ENCODE data around the gene ZNF503.
"Not testable (repeated sequence)": the region's sequence is repeated elsewhere in the genome, so short reads cannot be mapped to it uniquely, and the experiment has no call there.

The ZNF503 gene

DNA sequence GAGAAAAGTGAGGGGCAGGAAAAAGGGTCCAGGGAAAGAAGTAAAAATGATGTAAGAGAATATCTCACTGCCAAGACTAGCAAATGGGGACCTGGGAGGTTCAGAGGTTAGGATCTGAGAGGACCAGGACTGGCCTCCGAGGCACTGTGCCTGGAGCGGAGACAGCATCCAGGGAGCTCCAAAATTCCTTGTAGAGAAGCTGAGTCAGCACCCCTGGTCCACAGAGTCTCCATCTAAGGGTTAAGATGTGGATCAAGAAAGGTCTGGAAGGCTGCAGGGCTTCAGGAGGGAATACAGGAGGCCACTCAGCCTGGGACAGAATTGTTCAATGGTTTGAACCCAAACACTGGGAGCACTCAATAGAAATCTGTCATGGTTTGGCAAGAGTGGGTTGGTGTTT is 30.6 kb downstream of the ZNF503 start:
- no CpG with 5 or more reads among the region's 2 CpGs for WGBS, 2 donors (ENCODE audit: extremely low coverage in 2 of 2, insufficient read length in 2 of 2, insufficient replicate concordance in 1 of 2)
- Histone ChIP-seq H2AFZ (ENCODE audit: low read length) (no peak overlapping the region), H3K36me3 (replicated peaks in 1 of 2; ENCODE audit: control insufficient read depth in 2 of 2, insufficient read depth in 2 of 2, low read length in 2 of 2) (no peaks in the 10 kb centered on the region), H3K18ac (ENCODE audit: low read length) (no peak overlapping the region), H2BK5ac (ENCODE audit: low read length) (no peak overlapping the region), H3K23ac (ENCODE audit: low read depth, low read length, poor library complexity) (no peak overlapping the region), H2BK12ac (ENCODE audit: low read length) (no peak overlapping the region), H3K4me2 (ENCODE audit: insufficient read depth, low read length, poor library complexity, severe bottlenecking) (no peak overlapping the region), H3K27ac (replicated peaks; ENCODE audit: low read length) (no peak overlapping the region), H2BK120ac (ENCODE audit: low read depth, low read length) (no peak overlapping the region), H3K9me3 (replicated peaks in 1 of 2; ENCODE audit: control insufficient read depth in 2 of 2, insufficient read depth in 1 of 2, low read depth in 1 of 2, low read length in 2 of 2) (no peaks in the 10 kb centered on the region), H3K27me3 (ENCODE audit: control insufficient read depth in 3 of 3, insufficient read depth in 3 of 3, low read depth in 1 of 3, low read length in 3 of 3) (peaks cover 0 to 14% (median 0%) of the 10 kb centered on the region in 3 experiments), H3K4me3 (ENCODE audit: low read length in 2 of 2) (no peak overlapping the region), H2AK5ac (ENCODE audit: low read depth, low read length) (no peak overlapping the region), H3K14ac (ENCODE audit: low read length) (no peak overlapping the region), H2BK15ac (ENCODE audit: low read length) (no peak overlapping the region), H3K79me1 (ENCODE audit: low read depth, low read length) (no peaks in the 10 kb centered on the region), H4K91ac (ENCODE audit: low read depth, low read length, poor library complexity) (no peak overlapping the region), H3K4me1 (ENCODE audit: control insufficient read depth in 2 of 2, insufficient read depth in 1 of 2, low read depth in 1 of 2, low read length in 2 of 2) (no peaks in the 10 kb centered on the region), H4K8ac (ENCODE audit: low read depth, low read length) (no peak overlapping the region), H3K9ac (ENCODE audit: low read depth, low read length, poor library complexity) (no peak overlapping the region), H3K4ac (ENCODE audit: low read length) (no peak overlapping the region)
- DNase-seq (ENCODE audit: low spot score): no peak

GRCh38 chr10:75369838-75370237 is 31.7 kb downstream of the ZNF503 start:
- not testable (repeated sequence) for H2BK5ac ChIP-seq (ENCODE audit: low read length); H2BK12ac ChIP-seq (ENCODE audit: low read length); H3K4me3 ChIP-seq (ENCODE audit: low read length in 2 of 2); H2BK15ac ChIP-seq (ENCODE audit: low read length); H3K36me3 ChIP-seq (replicated peaks in 1 of 2; ENCODE audit: control insufficient read depth in 2 of 2, insufficient read depth in 2 of 2, low read length in 2 of 2); H3K79me1 ChIP-seq (ENCODE audit: low read depth, low read length); H3K4me2 ChIP-seq (ENCODE audit: insufficient read depth, low read length, poor library complexity, severe bottlenecking); H4K91ac ChIP-seq (ENCODE audit: low read depth, low read length, poor library complexity); H3K18ac ChIP-seq (ENCODE audit: low read length); H2AK5ac ChIP-seq (ENCODE audit: low read depth, low read length); H3K4me1 ChIP-seq (ENCODE audit: control insufficient read depth in 2 of 2, insufficient read depth in 1 of 2, low read depth in 1 of 2, low read length in 2 of 2); H2AFZ ChIP-seq (ENCODE audit: low read length); DNase-seq (ENCODE audit: low spot score); H3K9ac ChIP-seq (ENCODE audit: low read depth, low read length, poor library complexity); H3K14ac ChIP-seq (ENCODE audit: low read length); H2BK120ac ChIP-seq (ENCODE audit: low read depth, low read length); H3K27ac ChIP-seq (replicated peaks; ENCODE audit: low read length); H3K9me3 ChIP-seq (replicated peaks in 1 of 2; ENCODE audit: control insufficient read depth in 2 of 2, insufficient read depth in 1 of 2, low read depth in 1 of 2, low read length in 2 of 2); H3K4ac ChIP-seq (ENCODE audit: low read length); H4K8ac ChIP-seq (ENCODE audit: low read depth, low read length); H3K23ac ChIP-seq (ENCODE audit: low read depth, low read length, poor library complexity)
- peaks cover 0 to 19% (median 0%) of the 10 kb centered on the region in 3 experiments for H3K27me3 ChIP-seq (ENCODE audit: control insufficient read depth in 3 of 3, insufficient read depth in 3 of 3, low read depth in 1 of 3, low read length in 3 of 3)
- WGBS, 2 donors (ENCODE audit: extremely low coverage in 2 of 2, insufficient read length in 2 of 2, insufficient replicate concordance in 1 of 2): no CpG with 5 or more reads among the region's 9 CpGs

GRCh38 chr10:75367901-75368300 is 33.7 kb downstream of the ZNF503 start:
- Histone ChIP-seq H3K9me3 (replicated peaks in 1 of 2; ENCODE audit: control insufficient read depth in 2 of 2, insufficient read depth in 1 of 2, low read depth in 1 of 2, low read length in 2 of 2) (no peaks in the 10 kb centered on the region), H4K91ac (ENCODE audit: low read depth, low read length, poor library complexity) (no peak overlapping the region), H3K4ac (ENCODE audit: low read length) (no peak overlapping the region), H3K18ac (ENCODE audit: low read length) (no peak overlapping the region), H3K4me3 (ENCODE audit: low read length in 2 of 2) (no peak overlapping the region), H2AFZ (ENCODE audit: low read length) (no peak overlapping the region), H2BK120ac (ENCODE audit: low read depth, low read length) (no peak overlapping the region), H2BK12ac (ENCODE audit: low read length) (no peak overlapping the region), H3K27ac (replicated peaks; ENCODE audit: low read length) (no peak overlapping the region), H3K23ac (ENCODE audit: low read depth, low read length, poor library complexity) (no peak overlapping the region), H3K9ac (ENCODE audit: low read depth, low read length, poor library complexity) (no peak overlapping the region), H4K8ac (ENCODE audit: low read depth, low read length) (no peak overlapping the region), H3K36me3 (replicated peaks in 1 of 2; ENCODE audit: control insufficient read depth in 2 of 2, insufficient read depth in 2 of 2, low read length in 2 of 2) (no peaks in the 10 kb centered on the region), H3K79me1 (ENCODE audit: low read depth, low read length) (no peaks in the 10 kb centered on the region), H2BK5ac (ENCODE audit: low read length) (no peak overlapping the region), H3K14ac (ENCODE audit: low read length) (no peak overlapping the region), H2AK5ac (ENCODE audit: low read depth, low read length) (no peak overlapping the region), H2BK15ac (ENCODE audit: low read length) (no peak overlapping the region), H3K4me1 (ENCODE audit: control insufficient read depth in 2 of 2, insufficient read depth in 1 of 2, low read depth in 1 of 2, low read length in 2 of 2) (no peaks in the 10 kb centered on the region), H3K27me3 (ENCODE audit: control insufficient read depth in 3 of 3, insufficient read depth in 3 of 3, low read depth in 1 of 3, low read length in 3 of 3) (peaks cover 0 to 20% (median 0%) of the 10 kb centered on the region in 3 experiments), H3K4me2 (ENCODE audit: insufficient read depth, low read length, poor library complexity, severe bottlenecking) (no peak overlapping the region)
- no peak for DNase-seq (ENCODE audit: low spot score)
- no CpG with 5 or more reads among the region's 2 CpGs for WGBS, 2 donors (ENCODE audit: extremely low coverage in 2 of 2, insufficient read length in 2 of 2, insufficient replicate concordance in 1 of 2)

DNA sequence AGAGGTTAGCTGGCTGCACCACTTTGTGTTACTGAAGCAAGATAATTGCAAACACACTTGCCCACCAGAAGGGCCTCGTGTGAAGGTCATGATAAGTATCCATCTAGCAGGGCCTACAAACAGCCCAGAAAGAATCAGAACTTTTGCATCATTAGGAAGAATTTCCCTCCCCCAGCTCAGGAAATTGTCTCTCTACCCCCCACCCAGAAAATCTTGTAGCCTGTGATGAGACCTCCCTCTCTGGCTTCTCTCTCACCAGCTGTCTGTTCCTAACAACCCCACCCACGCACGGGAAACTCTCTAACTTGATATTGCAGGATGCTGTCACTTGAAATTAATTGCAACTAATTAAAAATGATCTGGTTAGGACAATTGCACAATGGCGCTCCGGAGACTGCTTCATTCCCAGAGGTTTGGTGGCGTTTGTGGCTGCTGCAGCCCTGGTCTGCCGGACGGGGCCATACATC is 34.5 kb downstream of the ZNF503 start:
- H3K9ac ChIP-seq (ENCODE audit: low read depth, low read length, poor library complexity): no peak overlapping the region
- DNase-seq (ENCODE audit: low spot score): no peak
- peaks cover 0 to 18% (median 0%) of the 10 kb centered on the region in 3 experiments for H3K27me3 ChIP-seq (ENCODE audit: control insufficient read depth in 3 of 3, insufficient read depth in 3 of 3, low read depth in 1 of 3, low read length in 3 of 3)

More for the DNA sequence above, 34.5 kb downstream of the ZNF503 start:
- no peak overlapping the region for H4K91ac ChIP-seq (ENCODE audit: low read depth, low read length, poor library complexity)
- no peak overlapping the region for H2BK12ac ChIP-seq (ENCODE audit: low read length)
- no peak overlapping the region for H3K18ac ChIP-seq (ENCODE audit: low read length)
- no peak overlapping the region for H3K14ac ChIP-seq (ENCODE audit: low read length)
- no CpG with 5 or more reads among the region's 8 CpGs for whole genome bisulfite sequencing, 2 donors (ENCODE audit: extremely low coverage in 2 of 2, insufficient read length in 2 of 2, insufficient replicate concordance in 1 of 2)
- no peak overlapping the region for H2BK5ac ChIP-seq (ENCODE audit: low read length)
- no peak overlapping the region for H2AK5ac ChIP-seq (ENCODE audit: low read depth, low read length)
- H2BK15ac ChIP-seq (ENCODE audit: low read length): no peak overlapping the region
- H3K4me2 ChIP-seq (ENCODE audit: insufficient read depth, low read length, poor library complexity, severe bottlenecking): no peak overlapping the region
- H3K36me3 ChIP-seq (replicated peaks in 1 of 2; ENCODE audit: control insufficient read depth in 2 of 2, insufficient read depth in 2 of 2, low read length in 2 of 2): no peaks in the 10 kb centered on the region
- no peak overlapping the region for H3K4me3 ChIP-seq (ENCODE audit: low read length in 2 of 2)
- no peak overlapping the region for H4K8ac ChIP-seq (ENCODE audit: low read depth, low read length)
- no peaks in the 10 kb centered on the region for H3K9me3 ChIP-seq (replicated peaks in 1 of 2; ENCODE audit: control insufficient read depth in 2 of 2, insufficient read depth in 1 of 2, low read depth in 1 of 2, low read length in 2 of 2)
- no peak overlapping the region for H3K23ac ChIP-seq (ENCODE audit: low read depth, low read length, poor library complexity)
- no peaks in the 10 kb centered on the region for H3K4me1 ChIP-seq (ENCODE audit: control insufficient read depth in 2 of 2, insufficient read depth in 1 of 2, low read depth in 1 of 2, low read length in 2 of 2)
- no peak overlapping the region for H2AFZ ChIP-seq (ENCODE audit: low read length)
- no peak overlapping the region for H3K27ac ChIP-seq (replicated peaks; ENCODE audit: low read length)
- no peak overlapping the region for H3K4ac ChIP-seq (ENCODE audit: low read length)
- no peaks in the 10 kb centered on the region for H3K79me1 ChIP-seq (ENCODE audit: low read depth, low read length)
- H2BK120ac ChIP-seq (ENCODE audit: low read depth, low read length): no peak overlapping the region
